Measurements from ENCODE around the gene MYL6. TPM values are rescaled to one million over a fixed set of nuclear protein-coding genes. Genes with fewer than 3 reads are reported as not detected.

MYL6 gene
- total RNA-seq, 3 donors from 2014 or later (not counting 1 experiment from before 2014, with no cell fraction given): 881 to 1,204 (median 1,015) TPM

DNA sequence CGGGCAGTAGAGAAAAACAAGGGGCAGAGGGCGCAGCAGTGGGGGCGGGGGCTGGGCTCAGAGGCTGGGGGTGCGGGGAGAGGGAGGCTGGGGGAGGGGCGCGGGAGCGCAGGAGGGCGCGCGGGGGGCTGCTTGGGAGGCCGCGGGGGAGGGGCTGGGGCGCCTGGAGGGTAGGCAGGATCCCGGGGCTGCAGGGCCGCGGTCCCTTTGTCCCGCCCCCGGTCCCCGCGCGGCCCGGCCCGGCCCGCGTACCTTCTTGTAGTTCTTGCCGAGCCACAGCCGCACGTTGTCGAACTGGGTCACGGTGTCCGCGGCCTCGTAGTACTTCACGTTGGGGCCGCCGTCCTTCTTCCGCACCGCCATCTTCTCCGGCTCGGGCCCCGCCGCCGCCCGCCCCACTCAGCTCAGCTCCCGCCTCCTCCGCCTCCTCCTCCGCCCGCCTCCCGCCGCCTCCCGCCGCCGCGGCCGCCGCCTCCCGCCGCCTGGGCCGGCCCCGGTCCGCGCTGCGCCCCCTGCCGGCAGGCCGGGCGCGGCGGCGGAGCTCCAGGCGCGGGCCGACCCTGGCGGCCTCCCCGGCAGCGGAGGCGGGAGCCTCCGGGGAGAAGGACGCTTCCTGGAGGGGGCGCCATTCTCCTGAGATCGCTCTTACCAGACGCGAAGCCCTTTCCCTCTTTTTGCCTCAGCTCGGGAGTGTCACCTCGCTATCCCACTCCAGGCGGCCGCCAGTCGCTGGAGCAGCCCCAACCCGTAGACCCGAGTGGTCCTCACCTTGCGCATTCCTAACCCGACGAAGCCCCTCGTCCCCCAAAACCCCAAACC lies 31.1 kb downstream of the MYL6 start, which contains the start of gene SMARCC2:
Gene SMARCC2 (minus strand): TSS at position 385 of the 819 bp plus-strand sequence. CDS start 22 bp downstream, at position 363.
- TF ChIP-seq, protein P1, sequence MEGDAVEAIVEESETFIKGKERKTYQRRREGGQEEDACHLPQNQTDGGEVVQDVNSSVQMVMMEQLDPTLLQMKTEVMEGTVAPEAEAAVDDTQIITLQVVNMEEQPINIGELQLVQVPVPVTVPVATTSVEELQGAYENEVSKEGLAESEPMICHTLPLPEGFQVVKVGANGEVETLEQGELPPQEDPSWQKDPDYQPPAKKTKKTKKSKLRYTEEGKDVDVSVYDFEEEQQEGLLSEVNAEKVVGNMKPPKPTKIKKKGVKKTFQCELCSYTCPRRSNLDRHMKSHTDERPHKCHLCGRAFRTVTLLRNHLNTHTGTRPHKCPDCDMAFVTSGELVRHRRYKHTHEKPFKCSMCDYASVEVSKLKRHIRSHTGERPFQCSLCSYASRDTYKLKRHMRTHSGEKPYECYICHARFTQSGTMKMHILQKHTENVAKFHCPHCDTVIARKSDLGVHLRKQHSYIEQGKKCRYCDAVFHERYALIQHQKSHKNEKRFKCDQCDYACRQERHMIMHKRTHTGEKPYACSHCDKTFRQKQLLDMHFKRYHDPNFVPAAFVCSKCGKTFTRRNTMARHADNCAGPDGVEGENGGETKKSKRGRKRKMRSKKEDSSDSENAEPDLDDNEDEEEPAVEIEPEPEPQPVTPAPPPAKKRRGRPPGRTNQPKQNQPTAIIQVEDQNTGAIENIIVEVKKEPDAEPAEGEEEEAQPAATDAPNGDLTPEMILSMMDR (IDR thresholded peaks at IDR 0.05): peak; percentile 66
- Mint-ChIP-seq H3K36me3 (peaks cover 13% of the 10 kb centered on the region), H3K27ac (peak within 1 kb of the TSS; percentile 98), H3K4me1 (peaks cover 43 to 55% of the 10 kb centered on the region in 2 donors), H3K27me3 (ENCODE audit: low read depth in 2 of 2) (no peaks in the 10 kb centered on the region), H3K9me3 (no peaks in the 10 kb centered on the region), H3K4me3 (peak within 1 kb of the TSS; percentile 99)
- ATAC-seq (peak; percentile 81 to 94 (median 83)), DNase-seq (peak; percentile 83 to 94)
- Histone ChIP-seq H3K4me3 (ENCODE audit: low read length) (peak within 1 kb of the TSS; percentile 96), H3K9me3 (ENCODE audit: control insufficient read depth, insufficient read depth, low read length) (no peaks in the 10 kb centered on the region), H3K4me1 (ENCODE audit: control insufficient read depth, insufficient read depth, low read length) (peaks cover 27% of the 10 kb centered on the region), H3K27ac (ENCODE audit: low read length) (peak within 1 kb of the TSS; percentile 96), H3K27me3 (ENCODE audit: control insufficient read depth, insufficient read depth, low read length) (no peaks in the 10 kb centered on the region), H3K36me3 (ENCODE audit: control insufficient read depth, insufficient read depth, low read length) (peaks cover 12% of the 10 kb centered on the region)
- WGBS (ENCODE audit: insufficient coverage): under 1% methylated on average over 93 of the region's 93 CpGs
- intact Hi-C loops (cut with micrococcal nuclease): loop anchor here (2.0 to 10.0 kb wide), 3 partner anchors 37 to 455 kb away; partner anchors contain the start of genes MYL6B and ZC3H10

DNA sequence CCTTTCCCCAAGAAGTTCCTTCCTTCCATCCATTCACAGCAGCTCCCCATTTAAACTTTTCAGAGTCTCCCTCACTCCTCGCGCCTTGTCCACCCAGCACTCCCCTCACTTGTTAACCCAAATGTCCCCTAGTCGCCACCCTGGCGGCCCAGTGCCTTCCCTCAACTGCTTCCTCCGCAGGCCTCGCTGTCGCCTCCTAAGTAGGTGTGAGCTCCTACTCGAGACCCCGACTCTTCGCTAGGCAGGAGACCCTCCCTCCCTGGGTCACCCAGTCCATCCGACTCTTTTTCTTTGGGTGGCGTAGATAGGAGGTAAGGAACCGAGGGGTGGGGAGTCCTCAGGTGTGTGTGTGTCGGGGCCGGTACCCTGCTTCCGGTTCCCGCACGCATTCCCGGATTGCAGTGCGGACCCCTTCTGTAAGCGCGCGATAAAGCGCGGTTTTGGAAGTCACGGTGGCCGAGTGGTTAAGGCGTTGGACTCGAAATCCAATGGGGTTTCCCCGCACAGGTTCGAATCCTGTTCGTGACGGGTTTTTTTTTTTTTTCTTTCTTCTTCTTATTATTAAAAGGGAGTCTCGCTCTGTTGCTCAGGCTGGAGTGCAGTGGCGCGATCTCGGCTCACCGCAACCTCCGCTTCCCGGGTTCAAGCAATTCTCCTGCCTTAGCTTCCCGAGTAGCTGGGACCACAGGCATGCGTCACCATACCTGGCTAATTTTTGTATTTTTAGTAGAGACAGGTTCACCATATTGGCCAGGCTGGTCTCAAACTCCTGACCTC lies 31.9 kb downstream of the MYL6 start:
- Histone ChIP-seq H3K4me1 (ENCODE audit: control insufficient read depth, insufficient read depth, low read length) (peaks cover 27% of the 10 kb centered on the region), H3K27ac (ENCODE audit: low read length) (peak overlapping the region; percentile 96), H3K36me3 (ENCODE audit: control insufficient read depth, insufficient read depth, low read length) (peaks cover 4% of the 10 kb centered on the region), H3K27me3 (ENCODE audit: control insufficient read depth, insufficient read depth, low read length) (no peaks in the 10 kb centered on the region), H3K4me3 (ENCODE audit: low read length) (peak overlapping the region; percentile 96), H3K9me3 (ENCODE audit: control insufficient read depth, insufficient read depth, low read length) (no peaks in the 10 kb centered on the region)
- TF ChIP-seq, protein P1 (IDR thresholded peaks at IDR 0.05): peak; percentile 29
- peak; percentile 75 to 88 for DNase-seq
- intact Hi-C loops (cut with micrococcal nuclease): loop anchor here (1.0 to 10.0 kb wide), 5 partner anchors 37 to 455 kb away; partner anchors contain the start of genes MYL6B, RPS26 and ZC3H10
- 1% methylated on average over 40 of the region's 42 CpGs for WGBS (ENCODE audit: insufficient coverage)
- peaks cover 43 to 55% of the 10 kb centered on the region in 2 donors for H3K4me1 Mint-ChIP-seq
- peak; percentile 42 to 58 (median 43) for ATAC-seq
- H3K4me3 Mint-ChIP-seq: peak overlapping the region; percentile 99
- peak overlapping the region; percentile 98 for H3K27ac Mint-ChIP-seq
- H3K27me3 Mint-ChIP-seq (ENCODE audit: low read depth in 2 of 2): no peaks in the 10 kb centered on the region
- peaks cover 6% of the 10 kb centered on the region for H3K36me3 Mint-ChIP-seq
- no peaks in the 10 kb centered on the region for H3K9me3 Mint-ChIP-seq

DNA sequence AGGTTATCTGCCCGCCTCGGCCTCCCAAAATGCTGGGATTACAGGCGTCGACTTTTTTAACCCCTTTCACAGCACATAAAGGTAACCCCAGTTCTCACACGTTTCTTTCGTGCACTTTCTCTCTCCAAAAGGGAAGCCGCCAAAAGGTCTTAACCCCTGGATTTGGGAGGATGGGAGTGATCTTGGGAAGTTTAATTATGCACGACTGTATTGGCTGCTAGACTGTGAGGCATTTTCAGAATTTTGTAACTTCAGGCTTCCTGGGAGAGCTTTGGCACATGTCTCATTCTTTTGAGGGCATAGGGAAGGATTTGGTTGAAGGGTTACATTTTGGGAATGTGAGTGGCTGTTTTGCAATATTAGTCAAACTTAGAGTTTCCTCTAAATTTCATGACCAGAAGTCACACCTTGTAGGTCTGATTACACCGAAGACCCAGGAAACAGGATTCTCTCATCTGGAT lies 32.6 kb downstream of the MYL6 start:
- ATAC-seq (no peak), DNase-seq (no peak)
- 34% methylated on average over 9 of the region's 9 CpGs for WGBS (ENCODE audit: insufficient coverage)
- TF ChIP-seq, protein P1 (IDR thresholded peaks at IDR 0.05): no peak
- Histone ChIP-seq H3K4me1 (ENCODE audit: control insufficient read depth, insufficient read depth, low read length) (peaks cover 27% of the 10 kb centered on the region), H3K27ac (ENCODE audit: low read length) (peak overlapping the region; percentile 96), H3K27me3 (ENCODE audit: control insufficient read depth, insufficient read depth, low read length) (no peaks in the 10 kb centered on the region), H3K9me3 (ENCODE audit: control insufficient read depth, insufficient read depth, low read length) (no peaks in the 10 kb centered on the region), H3K36me3 (ENCODE audit: control insufficient read depth, insufficient read depth, low read length) (peaks cover 2% of the 10 kb centered on the region), H3K4me3 (ENCODE audit: low read length) (peak overlapping the region; percentile 96)
- Mint-ChIP-seq H3K9me3 (no peaks in the 10 kb centered on the region), H3K36me3 (peaks cover 5% of the 10 kb centered on the region), H3K27me3 (ENCODE audit: low read depth in 2 of 2) (no peaks in the 10 kb centered on the region), H3K27ac (peak overlapping the region; percentile 98), H3K4me3 (peak overlapping the region; percentile 99), H3K4me1 (peaks cover 43 to 53% of the 10 kb centered on the region in 2 donors)
- intact Hi-C loops (cut with micrococcal nuclease): loop anchor here (1.0 to 10.0 kb wide), 2 partner anchors 64 to 146 kb away; partner anchors contain the start of gene RPS26
